Left ventricle myocardium inferior (tissue), 1 donor: ENCODE data around the gene GUCA2B. TPM values are rescaled to one million over a fixed set of nuclear protein-coding genes. Genes with fewer than 3 reads are reported as not detected.

Source experiments
- DNase-seq: peaks from one replicate; pipeline ENCODE4 v3.0.0-alpha.2; 2020
- H3K27ac ChIP-seq: fragments of 200-600 bp; replicated peaks from 2 replicates; pipeline ENCODE4 v1.8.0; 2021
- H3K27me3 ChIP-seq: fragments of 200-600 bp; 2 replicates; pipeline ENCODE4 v1.8.0; 2021; ENCODE audit warnings: low read depth
- H3K36me3 ChIP-seq: fragments of 200-600 bp; 2 replicates; pipeline ENCODE4 v1.8.0; 2021
- H3K4me1 ChIP-seq: fragments of 200-600 bp; 2 replicates; pipeline ENCODE4 v1.8.0; 2021
- H3K4me3 ChIP-seq: fragments of 200-600 bp; 2 replicates; pipeline ENCODE4 v1.8.0; 2021; ENCODE audit warnings: mild to moderate bottlenecking, moderate library complexity
- H3K9me3 ChIP-seq: fragments of 200-600 bp; replicated peaks from 2 replicates; pipeline ENCODE4 v1.8.0; 2021
- intact Hi-C: fragments of 100-400 bp; cut with micrococcal nuclease; formaldehyde crosslinking; loops from one replicate; pipeline ENCODE4 v1.11.0; 2022
- total RNA-seq: library from RNA; stranded (reverse); fragmentation: NEBNext Ultra II Directional; extraction: Animal tissue kit (Norgen Biotek cat#: 25700); gene quantifications from one replicate; pipeline ENCODE4 v1.2.1, GENCODE V29; 2021
- TF ChIP-seq, protein P1 (sequence below): fragments of 200-600 bp; IDR thresholded peaks from 2 replicates; pipeline ENCODE4 v1.8.0; 2021; ENCODE audit warnings: antibody characterized with exemption, mild to moderate bottlenecking, borderline replicate concordance
- donor health status: DM: no; HTN: yes; CAD: no; lungs with severe emphysema.

Gene GUCA2B
- total RNA-seq, 1 donor from 2014 or later = not detected

DNA sequence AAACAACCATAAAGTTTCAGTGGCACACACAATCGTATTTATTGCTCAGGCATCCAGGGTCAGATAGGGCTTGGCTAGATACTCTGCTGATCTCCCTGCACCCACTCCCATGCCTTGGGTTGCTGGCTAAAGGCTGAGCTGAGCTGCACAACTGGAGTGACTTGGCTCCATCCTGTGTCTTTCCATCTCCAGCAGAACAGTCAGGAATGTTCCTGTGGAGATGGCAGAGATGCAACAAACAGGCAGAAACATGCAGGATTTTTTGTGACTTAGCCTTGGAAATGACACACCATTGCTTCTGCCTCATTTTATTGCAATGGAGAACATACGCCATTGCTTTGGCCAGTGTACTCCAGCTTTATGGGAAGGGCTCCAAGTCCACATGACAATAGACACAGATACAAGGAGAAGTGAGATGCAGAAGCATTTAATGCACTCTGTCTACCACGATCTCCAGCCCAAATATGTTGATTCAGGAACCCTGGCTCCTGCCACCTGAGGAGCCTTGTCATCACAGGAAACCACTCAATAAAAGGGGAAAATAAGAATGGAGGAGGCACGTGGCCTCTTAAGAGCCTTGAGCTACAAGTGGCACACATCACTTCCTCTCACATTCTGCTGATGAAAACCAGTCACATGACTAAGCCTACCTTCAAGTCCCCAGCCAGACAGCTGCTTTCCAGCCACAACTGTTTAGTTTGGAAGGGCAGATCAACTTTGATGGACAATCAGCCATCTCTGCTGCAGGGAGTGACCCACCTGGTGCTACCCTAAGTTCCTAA lies 10.1 kb upstream of the GUCA2B start:
- no peaks in the 10 kb centered on the region for H3K36me3 ChIP-seq
- no peak overlapping the region for H3K4me3 ChIP-seq
- no peaks in the 10 kb centered on the region for H3K4me1 ChIP-seq
- TF ChIP-seq, protein P1, sequence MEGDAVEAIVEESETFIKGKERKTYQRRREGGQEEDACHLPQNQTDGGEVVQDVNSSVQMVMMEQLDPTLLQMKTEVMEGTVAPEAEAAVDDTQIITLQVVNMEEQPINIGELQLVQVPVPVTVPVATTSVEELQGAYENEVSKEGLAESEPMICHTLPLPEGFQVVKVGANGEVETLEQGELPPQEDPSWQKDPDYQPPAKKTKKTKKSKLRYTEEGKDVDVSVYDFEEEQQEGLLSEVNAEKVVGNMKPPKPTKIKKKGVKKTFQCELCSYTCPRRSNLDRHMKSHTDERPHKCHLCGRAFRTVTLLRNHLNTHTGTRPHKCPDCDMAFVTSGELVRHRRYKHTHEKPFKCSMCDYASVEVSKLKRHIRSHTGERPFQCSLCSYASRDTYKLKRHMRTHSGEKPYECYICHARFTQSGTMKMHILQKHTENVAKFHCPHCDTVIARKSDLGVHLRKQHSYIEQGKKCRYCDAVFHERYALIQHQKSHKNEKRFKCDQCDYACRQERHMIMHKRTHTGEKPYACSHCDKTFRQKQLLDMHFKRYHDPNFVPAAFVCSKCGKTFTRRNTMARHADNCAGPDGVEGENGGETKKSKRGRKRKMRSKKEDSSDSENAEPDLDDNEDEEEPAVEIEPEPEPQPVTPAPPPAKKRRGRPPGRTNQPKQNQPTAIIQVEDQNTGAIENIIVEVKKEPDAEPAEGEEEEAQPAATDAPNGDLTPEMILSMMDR = no peak
- H3K27me3 ChIP-seq = peaks cover 77% of the 10 kb centered on the region
- H3K27ac ChIP-seq = no peak overlapping the region
- intact Hi-C loops = no loop called here
- DNase-seq = no peak
- H3K9me3 ChIP-seq = no peaks in the 10 kb centered on the region

DNA sequence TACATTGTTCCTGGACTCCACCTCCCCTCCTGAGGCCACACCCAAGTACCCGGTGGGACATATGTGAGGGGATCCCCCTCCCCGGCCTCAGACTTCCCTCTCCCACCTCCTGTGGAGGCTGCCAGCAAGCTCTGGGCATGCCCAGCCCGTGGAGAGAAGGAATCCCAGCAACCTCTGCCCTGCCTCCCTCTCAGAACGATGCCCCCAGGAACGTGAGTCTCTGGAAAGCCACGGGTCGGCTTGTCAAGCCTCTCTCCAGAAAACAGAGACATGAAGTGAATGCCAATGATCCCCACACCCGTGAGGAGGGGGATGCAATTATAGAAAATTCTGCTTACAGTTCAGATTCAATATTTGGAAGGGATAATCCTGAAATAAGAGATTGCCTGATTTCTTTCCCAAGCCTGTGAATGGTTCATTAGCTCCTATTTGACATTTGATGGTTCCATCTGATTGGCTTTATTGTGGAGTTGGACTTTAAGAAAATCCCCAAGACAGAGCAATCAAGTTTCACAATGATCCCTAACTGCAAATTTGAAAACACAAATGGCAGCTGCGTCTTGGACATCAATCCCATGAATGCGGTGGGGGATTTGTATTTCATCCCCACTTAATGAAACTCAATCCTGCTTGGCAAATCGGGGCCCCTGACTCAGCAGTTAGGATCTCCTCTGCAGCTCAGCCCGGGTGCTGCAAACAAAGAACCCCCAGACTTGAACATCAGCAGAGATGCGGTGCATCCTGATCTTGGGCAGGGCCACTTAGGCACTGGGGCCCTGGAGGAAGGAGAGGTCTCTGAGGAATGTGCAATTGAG lies 9.1 kb upstream of the GUCA2B start:
- Histone ChIP-seq H3K27ac (no peak overlapping the region), H3K4me1 (no peaks in the 10 kb centered on the region), H3K36me3 (no peaks in the 10 kb centered on the region), H3K9me3 (no peaks in the 10 kb centered on the region), H3K27me3 (peaks cover 77% of the 10 kb centered on the region), H3K4me3 (no peak overlapping the region)
- intact Hi-C loops = no loop called here
- TF ChIP-seq, protein P1 = no peak
- no peak for DNase-seq

DNA sequence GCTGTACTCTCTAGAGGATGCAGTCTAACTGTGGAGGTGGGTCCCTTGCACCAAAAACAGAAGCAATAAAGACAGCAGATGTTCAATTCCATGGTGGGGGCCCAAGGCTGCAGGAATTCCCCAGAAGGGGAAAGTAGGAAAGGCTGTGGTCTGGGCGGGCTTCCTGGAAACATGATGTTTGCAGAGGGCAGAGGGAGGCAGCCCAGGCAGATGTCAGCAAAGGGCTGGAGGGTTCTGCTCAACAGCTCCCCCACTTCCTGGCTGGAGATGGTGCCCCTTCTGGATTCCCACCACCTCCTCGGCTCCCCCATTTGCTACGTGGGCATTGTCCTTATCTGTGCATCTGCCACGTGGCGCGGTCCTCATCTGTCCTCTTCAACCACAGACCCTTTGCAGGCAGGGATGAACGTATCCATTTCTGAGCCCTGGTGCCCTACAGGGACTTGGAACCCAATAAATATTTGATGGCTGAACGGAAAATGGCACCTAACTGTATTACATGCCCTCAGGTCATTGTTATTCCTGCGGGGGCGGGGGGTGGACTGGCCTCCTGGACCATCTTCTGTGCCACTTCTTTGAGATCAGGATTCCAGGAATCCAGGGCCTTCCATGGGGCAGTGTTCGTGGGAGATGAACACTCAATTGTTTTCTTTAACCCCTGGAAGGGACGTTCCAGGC lies 8.4 kb upstream of the GUCA2B start:
- no peak for DNase-seq
- Histone ChIP-seq H3K27me3 (peaks cover 69% of the 10 kb centered on the region), H3K36me3 (no peaks in the 10 kb centered on the region), H3K9me3 (no peaks in the 10 kb centered on the region), H3K27ac (no peak overlapping the region), H3K4me3 (no peak overlapping the region), H3K4me1 (no peaks in the 10 kb centered on the region)
- intact Hi-C loops = no loop called here
- TF ChIP-seq, protein P1 = no peak

DNA sequence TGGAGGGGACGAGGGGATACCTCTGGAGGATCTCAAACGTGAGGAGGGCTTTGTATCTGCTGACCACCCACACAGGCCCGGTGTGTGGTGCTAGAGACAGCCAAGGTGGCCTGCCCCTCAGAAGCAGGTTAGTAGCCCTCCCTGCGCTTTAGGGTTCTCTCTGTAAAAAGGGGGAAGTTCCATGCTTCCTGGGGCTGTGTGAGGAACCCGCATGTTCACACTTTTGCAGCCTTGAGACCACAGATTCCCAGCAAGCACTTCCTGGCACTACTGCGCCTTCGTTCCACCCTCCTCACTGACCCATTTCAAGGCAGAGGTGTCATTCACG lies 7.9 kb upstream of the GUCA2B start:
- H3K4me1 ChIP-seq = no peaks in the 10 kb centered on the region
- H3K9me3 ChIP-seq = no peaks in the 10 kb centered on the region
- no peaks in the 10 kb centered on the region for H3K36me3 ChIP-seq
- no peak overlapping the region for H3K4me3 ChIP-seq
- no peak for DNase-seq
- no peak overlapping the region for H3K27ac ChIP-seq
- peaks cover 65% of the 10 kb centered on the region for H3K27me3 ChIP-seq
- intact Hi-C loops = no loop called here
- TF ChIP-seq, protein P1 = no peak

DNA sequence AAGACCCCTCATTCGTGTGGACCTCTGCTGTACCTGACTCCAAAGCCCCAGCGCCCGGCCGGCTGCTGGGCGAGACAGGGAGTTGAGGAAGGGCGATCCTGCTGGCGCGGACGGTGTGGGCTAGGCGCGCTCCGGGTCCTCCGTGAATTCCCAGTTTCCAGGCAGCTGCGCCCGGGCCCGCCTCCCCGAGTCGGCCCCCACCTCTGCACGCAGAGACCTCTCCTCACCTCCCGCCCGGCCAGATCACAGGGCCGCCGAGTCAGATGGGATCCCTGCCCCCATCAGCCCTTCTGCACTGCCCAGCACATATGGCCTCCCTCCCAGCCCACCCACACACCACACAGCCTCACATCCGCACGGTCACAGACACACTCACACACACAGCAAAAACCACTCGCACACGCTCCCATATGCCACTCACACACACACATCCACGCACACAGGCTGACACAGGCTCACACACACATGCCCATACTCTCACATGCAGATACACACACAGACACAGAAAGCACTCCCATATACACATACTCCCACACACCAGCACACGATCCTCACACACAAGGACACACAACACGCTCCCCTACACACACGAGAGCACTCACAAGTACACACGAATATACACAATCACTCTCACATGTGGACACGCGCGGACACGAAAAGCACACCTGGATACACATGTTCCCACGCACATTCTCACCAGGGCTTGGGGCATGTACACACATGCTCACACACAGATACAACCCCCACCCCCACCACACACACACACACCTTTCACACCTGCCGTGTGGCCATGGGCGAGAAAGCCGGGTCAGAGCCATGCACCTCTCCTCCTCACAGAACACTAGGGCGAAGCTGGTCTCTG lies 7.2 kb upstream of the GUCA2B start:
- no peak for DNase-seq
- H3K9me3 ChIP-seq = no peaks in the 10 kb centered on the region
- no peaks in the 10 kb centered on the region for H3K36me3 ChIP-seq
- no peak overlapping the region for H3K27ac ChIP-seq
- no peak overlapping the region for H3K4me3 ChIP-seq
- intact Hi-C loops = no loop called here
- TF ChIP-seq, protein P1 = no peak
- H3K27me3 ChIP-seq = peaks cover 59% of the 10 kb centered on the region
- no peaks in the 10 kb centered on the region for H3K4me1 ChIP-seq
